22Rv1 (cell line): Measurements from ENCODE around the gene ALDH4A1.

ENCODE experiments used
- ZFX ChIP-seq: fragments of 450-650 bp; IDR thresholded peaks from 2 replicates; pipeline ENCODE4 v1.6.1; 2017; ENCODE audit warnings: antibody characterized with exemption, borderline replicate concordance
- TF ChIP-seq, protein P1 (sequence below): fragments of 450-650 bp; IDR thresholded peaks from 2 replicates; pipeline ENCODE4 v1.5.1; 2017; ENCODE audit warnings: mild to moderate bottlenecking

DNA sequence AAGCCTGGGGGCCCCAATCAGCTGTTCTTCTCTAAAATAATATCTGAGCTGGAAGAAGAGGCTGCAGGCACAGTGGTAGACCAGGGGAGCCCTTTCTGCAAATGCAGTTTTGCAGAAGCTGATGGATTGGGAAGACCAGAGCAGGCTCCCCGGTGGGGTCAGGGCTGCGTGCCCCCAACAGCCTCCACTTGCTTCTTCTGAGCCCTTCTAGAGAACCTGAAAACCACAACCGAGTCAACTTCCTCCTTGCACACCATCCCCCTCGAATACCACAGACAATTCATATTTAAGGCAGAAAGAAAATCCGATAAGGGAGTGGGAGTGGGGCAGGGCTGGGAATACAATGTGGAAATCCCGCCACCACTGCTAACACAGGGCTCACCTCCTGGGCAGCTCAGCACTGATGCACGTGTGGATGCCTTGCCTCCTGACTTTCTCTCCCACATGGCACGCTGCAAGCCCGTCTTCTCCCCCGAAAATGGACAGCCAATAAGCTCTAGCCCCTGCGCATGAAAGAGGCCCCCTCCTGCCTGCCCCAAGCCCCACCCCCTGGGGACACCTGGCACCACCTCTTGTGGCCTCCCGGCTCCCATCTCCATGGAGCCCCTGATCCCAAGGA, 25.4 kb upstream of the ALDH4A1 start:
- no peak for TF ChIP-seq ZFX
- TF ChIP-seq, protein P1, sequence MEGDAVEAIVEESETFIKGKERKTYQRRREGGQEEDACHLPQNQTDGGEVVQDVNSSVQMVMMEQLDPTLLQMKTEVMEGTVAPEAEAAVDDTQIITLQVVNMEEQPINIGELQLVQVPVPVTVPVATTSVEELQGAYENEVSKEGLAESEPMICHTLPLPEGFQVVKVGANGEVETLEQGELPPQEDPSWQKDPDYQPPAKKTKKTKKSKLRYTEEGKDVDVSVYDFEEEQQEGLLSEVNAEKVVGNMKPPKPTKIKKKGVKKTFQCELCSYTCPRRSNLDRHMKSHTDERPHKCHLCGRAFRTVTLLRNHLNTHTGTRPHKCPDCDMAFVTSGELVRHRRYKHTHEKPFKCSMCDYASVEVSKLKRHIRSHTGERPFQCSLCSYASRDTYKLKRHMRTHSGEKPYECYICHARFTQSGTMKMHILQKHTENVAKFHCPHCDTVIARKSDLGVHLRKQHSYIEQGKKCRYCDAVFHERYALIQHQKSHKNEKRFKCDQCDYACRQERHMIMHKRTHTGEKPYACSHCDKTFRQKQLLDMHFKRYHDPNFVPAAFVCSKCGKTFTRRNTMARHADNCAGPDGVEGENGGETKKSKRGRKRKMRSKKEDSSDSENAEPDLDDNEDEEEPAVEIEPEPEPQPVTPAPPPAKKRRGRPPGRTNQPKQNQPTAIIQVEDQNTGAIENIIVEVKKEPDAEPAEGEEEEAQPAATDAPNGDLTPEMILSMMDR = no peak
